ENCODE data around the gene INTS6.

The INTS6 gene

GRCh38 chr13:51405176-51405575 lies 47.7 kb downstream of the INTS6 start:
- no peak for DNase-seq

GRCh38 chr13:51397262-51397941 lies 55.4 kb downstream of the INTS6 start:
- no peak for DNase-seq

GRCh38 chr13:51396352-51396751 lies 56.5 kb downstream of the INTS6 start:
- DNase-seq, result no peak

GRCh38 chr13:51394724-51395123 lies 58.1 kb downstream of the INTS6 start:
- no peak for DNase-seq

GRCh38 chr13:51385114-51385513 lies 67.7 kb downstream of the INTS6 start:
- no peak for DNase-seq

GRCh38 chr13:51380269-51380668 lies 72.6 kb downstream of the INTS6 start:
- no peak for DNase-seq

GRCh38 chr13:51373451-51373850 lies 79.4 kb downstream of the INTS6 start:
- DNase-seq, result no peak

- DNase-seq, result no peak
Measured at GRCh38 chr13:51371768-51372399, 81.0 kb downstream of the INTS6 start.

GRCh38 chr13:51370811-51371210 lies 82.0 kb downstream of the INTS6 start:
- DNase-seq, result no peak

GRCh38 chr13:51370116-51370515 lies 82.7 kb downstream of the INTS6 start:
- no peak for DNase-seq

GRCh38 chr13:51364404-51365008 lies 88.3 kb downstream of the INTS6 start:
- no peak for DNase-seq

GRCh38 chr13:51363625-51364024 lies 89.2 kb downstream of the INTS6 start:
- DNase-seq, result no peak

GRCh38 chr13:51361106-51361505 lies 91.7 kb downstream of the INTS6 start:
- DNase-seq, result no peak

GRCh38 chr13:51360489-51360888 lies 92.3 kb downstream of the INTS6 start:
- DNase-seq, result no peak

GRCh38 chr13:51359352-51359751 lies 93.5 kb downstream of the INTS6 start:
- no peak for DNase-seq

- no peak for DNase-seq
Measured at GRCh38 chr13:51357928-51358595, 94.8 kb downstream of the INTS6 start.

- no peak for DNase-seq
Measured at GRCh38 chr13:51355217-51355616, 97.6 kb downstream of the INTS6 start.

GRCh38 chr13:51349016-51349415 lies 103.8 kb downstream of the INTS6 start:
- no peak for DNase-seq

GRCh38 chr13:51348069-51348967 lies 104.5 kb downstream of the INTS6 start:
- no peak for DNase-seq

GRCh38 chr13:51347099-51347498 lies 105.7 kb downstream of the INTS6 start:
- no peak for DNase-seq

GRCh38 chr13:51346397-51346796 lies 106.4 kb downstream of the INTS6 start:
- no peak for DNase-seq

GRCh38 chr13:51343475-51343874 lies 109.4 kb downstream of the INTS6 start:
- DNase-seq, result no peak

GRCh38 chr13:51342706-51343105 lies 110.1 kb downstream of the INTS6 start:
- DNase-seq, result no peak
